Kidney glomerular epithelial cell (primary cell): ENCODE data around the gene ACBD3.

ENCODE experiments used
- DNase-seq: peaks from one replicate; lab custom pipeline; 2025; lab: John Stamatoyannopoulos, UW

ACBD3 gene

GRCh38 chr1:226134170-226135058 is 52.1 kb downstream of the ACBD3 start:
- DNase-seq = no peak

DNA sequence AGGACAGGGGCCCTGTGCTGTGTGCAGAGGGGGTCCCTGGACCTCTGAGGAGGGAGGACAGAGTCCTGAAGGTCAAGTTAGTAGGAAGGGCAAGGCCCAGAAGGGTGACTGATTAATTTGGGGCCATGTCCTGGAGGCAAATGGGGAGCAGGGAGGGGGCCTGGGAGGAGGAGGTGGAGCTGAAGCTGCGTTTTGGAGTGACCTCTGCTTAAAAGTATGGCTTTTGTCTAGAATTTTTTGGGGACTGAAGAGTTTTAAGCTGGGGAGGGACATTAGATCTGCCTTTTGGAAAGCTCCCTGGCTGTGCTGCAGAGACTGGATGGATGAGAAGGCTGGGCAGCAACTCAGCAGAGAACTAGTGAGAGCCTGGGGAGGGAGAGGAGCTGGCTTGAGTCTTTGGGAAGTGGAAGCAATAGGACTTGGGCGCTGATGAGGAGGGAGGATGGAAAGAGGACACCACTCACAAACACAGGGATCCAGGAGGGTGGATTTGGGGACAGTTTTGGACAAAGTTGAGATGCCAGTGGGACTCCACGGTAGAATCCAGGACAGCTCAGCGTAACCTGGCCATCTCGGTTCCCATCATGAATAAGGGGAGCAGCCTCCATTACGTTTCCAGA is 52.9 kb downstream of the ACBD3 start:
- DNase-seq = no peak

DNA sequence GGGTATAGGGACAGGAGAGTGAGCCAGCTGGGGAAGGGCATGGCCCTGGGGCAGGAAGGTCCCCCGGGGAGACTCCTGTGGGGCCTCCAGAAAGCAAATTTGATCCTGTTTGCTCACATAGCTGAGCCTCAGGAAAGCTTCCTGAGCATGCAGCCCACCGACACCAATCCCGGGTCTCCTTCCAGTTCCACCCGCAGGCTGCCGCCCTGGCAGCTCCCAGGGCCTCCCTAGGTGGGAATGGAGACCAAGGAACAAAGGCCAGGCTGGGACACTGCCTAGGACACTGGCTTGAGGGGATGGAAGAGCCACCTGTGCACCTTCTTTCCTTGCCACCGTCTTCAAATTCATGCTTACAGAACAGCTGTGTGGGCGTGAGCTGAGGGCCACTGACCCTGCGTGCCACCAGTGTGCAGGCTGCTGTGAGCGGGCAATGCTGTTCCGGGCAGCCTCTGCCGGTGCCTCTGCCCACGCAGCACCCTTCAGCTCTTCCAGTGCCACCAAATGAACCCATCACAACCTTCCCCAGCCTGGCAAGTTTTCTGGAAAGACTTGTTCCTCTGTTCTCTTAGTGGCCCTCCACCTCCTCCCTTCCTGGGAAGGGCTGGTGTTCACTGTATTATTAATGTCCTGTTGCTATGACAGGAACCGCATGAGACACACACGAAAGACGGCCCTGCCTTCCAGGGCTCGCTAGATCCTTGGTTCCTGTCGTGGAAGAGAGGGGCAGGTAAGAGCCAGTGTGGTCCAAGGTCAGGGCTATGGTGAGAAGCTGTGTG is 53.6 kb downstream of the ACBD3 start:
- no peak for DNase-seq

- DNase-seq = no peak
Observed at GRCh38 chr1:226131639-226132038, 54.9 kb downstream of the ACBD3 start.

- DNase-seq = no peak
Observed at GRCh38 chr1:226129230-226129629, 57.3 kb downstream of the ACBD3 start.

- no peak for DNase-seq
Observed at GRCh38 chr1:226128487-226129075, 58.0 kb downstream of the ACBD3 start.

GRCh38 chr1:226126824-226127569 is 59.5 kb downstream of the ACBD3 start:
- DNase-seq = no peak

DNA sequence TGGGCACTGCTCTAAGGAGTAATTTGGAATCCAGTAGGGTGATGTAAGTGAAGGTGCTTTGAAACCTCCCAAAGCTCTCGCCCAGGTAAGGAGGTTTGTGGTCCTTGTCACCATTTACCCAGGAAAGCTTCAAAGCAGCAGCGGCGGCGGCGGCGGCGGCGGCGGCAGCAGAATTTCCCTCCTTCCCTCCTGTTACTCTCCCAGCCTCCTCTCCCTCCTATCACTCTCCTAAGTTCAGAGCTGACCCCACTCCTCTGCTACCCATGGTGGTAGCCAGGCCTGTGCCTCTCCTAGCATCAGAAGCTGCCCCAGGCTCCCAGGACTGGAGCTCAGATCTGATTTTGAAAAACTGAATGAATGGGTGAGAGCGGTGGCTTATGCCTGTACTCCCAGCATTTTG is 60.7 kb downstream of the ACBD3 start:
- no peak for DNase-seq

DNA sequence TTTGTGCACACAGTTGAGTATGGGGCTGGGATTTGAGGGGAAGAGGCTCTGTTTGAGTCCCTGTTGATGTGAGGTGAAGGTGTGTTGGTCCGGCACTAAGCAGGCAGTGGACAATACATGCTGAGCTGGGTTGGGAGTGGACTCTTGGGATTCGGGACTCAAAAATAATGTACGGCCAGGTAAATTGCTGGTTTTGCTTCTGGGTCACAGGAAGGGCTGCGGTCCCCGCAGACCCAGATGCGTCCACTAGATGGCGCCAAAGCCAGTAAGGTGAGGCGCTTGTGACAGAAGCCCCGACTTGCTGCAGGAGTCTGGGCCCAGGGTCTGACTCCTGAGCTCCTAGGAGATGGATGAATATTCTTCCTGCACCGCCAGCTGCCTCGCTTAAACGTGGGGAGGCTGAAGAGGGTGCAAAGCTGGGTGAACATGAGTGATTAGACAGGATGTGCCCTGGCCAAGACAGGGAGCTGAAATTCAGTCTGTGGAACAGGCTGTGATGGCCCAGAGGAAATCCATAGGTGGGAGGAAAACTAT is 61.4 kb downstream of the ACBD3 start:
- DNase-seq = peak; percentile 66

GRCh38 chr1:226123591-226124471 is 62.7 kb downstream of the ACBD3 start:
- peak; percentile 19 for DNase-seq

DNA sequence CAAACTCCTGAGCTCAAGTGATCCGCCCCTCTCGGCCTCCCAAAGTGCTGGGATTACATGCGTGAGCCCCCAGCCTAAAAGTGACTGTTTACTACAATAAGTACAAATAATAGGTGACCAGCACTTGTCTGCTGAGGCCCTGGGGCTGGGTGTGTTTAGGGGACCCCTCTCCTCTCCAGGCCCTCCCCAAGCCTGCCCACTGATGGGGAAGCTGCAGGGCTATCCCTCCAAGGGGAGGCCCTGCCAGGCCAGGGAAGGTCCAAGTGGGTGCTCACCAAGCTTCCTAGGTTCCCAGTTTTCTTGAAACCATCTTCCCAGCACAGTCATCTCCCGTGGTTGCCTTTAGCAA is 63.4 kb downstream of the ACBD3 start:
- DNase-seq = no peak

DNA sequence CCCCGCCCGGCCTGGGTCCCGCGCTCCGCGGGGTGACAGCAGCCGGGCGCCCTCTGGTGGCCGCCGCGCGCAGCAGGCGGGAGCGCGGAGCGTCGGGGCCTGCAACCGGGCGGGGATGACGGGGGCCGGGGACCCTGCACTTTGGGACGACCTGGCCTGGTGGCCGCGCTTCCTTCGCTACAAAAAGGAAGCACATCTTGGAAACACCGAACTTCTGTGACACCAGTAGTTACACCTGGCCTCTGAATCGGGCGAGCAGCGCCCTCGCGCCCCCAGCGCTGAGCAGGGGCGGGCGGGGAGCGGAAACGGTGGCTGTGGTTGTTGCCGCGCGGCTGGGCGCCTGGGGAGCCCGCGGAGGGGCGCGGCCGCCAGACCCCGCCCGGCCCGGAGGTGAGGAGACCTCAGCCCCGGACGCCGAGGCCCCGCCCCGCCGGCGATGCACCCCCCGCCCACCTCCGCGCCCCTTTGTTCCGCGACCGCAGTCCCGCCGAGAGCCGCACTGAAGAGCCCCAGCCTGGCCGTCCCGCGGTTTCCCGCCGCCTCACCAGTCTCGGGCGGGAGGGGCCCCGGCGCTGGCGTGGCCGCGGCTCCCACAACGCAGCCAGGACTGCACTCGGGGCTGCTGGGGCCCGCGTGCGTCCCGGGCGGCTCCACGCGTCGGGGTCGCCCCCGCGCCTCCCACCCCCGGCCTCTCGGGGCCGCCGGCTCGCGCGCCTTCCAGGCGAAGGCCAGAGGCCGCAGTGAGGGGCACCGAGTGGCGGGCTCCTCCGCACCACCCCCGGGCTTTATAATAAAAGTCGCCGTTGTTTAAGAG is 64.7 kb downstream of the ACBD3 start:
- peak; percentile 19 for DNase-seq

DNA sequence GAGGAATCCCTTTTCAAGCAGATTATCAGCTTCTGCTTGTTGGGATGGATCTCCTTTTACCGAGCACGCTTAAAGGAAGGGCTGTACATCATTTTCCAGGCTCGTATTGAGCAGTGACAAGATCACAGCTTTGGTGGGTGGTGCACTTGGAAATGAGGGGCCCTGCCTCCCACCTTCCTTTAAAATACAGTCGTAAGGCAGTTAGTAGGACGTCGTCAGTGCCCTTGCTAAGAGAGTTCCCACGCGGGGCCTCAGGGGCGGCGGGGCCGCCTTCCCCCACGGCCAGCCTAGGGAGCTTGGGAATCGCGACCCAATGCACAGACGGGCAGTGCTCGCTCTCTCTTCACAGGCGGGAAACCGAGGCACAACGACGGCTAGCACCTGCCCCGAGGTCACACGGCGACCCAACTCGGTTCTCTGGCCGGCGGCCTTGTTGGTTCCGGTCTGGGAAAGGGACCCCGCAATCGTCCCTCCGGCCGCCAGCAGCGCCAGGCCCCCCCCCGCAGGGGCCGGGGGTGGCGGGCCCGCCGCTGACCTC is 65.4 kb downstream of the ACBD3 start:
- DNase-seq = no peak

GRCh38 chr1:226120398-226120797 is 66.1 kb downstream of the ACBD3 start:
- DNase-seq = no peak

GRCh38 chr1:226119169-226119568 is 67.4 kb downstream of the ACBD3 start:
- no peak for DNase-seq

GRCh38 chr1:226118357-226118756 is 68.2 kb downstream of the ACBD3 start:
- DNase-seq = no peak

- DNase-seq = no peak
Observed at GRCh38 chr1:226117330-226117729, 69.2 kb downstream of the ACBD3 start.

GRCh38 chr1:226116673-226117072 is 69.9 kb downstream of the ACBD3 start:
- no peak for DNase-seq

DNA sequence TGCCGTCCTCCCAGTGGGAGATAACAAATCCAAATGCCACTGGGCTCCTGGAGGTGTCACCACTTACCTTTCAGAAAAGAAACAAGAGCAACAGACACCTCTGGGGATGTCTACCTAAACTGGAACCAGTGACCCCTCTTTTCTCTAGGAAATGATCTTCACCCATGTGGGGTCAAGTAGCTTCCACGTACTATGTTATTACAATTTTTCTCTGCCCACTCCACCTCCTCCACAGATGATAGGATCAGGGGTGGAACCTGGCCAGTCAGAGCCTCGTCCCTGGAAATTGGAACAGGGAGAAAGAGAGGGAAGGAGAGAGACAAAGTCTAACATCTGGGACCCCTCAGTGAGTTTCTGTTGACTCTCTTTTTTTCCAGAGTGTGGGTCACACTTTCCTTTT is 73.9 kb downstream of the ACBD3 start:
- no peak for DNase-seq
